ENCODE data around the gene ARHGAP22.

The ARHGAP22 gene

GRCh38 chr10:48550071-48550691 is 54.7 kb downstream of the ARHGAP22 start:
- no peak for DNase-seq

- DNase-seq: no peak
These were observed 55.6 kb downstream of the ARHGAP22 start for GRCh38 chr10:48549236-48549635.

- DNase-seq: no peak
These were observed 56.2 kb downstream of the ARHGAP22 start for GRCh38 chr10:48548531-48549135.

GRCh38 chr10:48547981-48548380 is 56.9 kb downstream of the ARHGAP22 start:
- DNase-seq: no peak

GRCh38 chr10:48547061-48547895 is 57.6 kb downstream of the ARHGAP22 start:
- no peak for DNase-seq

GRCh38 chr10:48545462-48546145 is 59.3 kb downstream of the ARHGAP22 start:
- no peak for DNase-seq

- DNase-seq: no peak
These were observed 61.6 kb downstream of the ARHGAP22 start for GRCh38 chr10:48543182-48543844.

- no peak for DNase-seq
These were observed 62.2 kb downstream of the ARHGAP22 start for GRCh38 chr10:48542471-48543181.

- no peak for DNase-seq
These were observed 63.6 kb downstream of the ARHGAP22 start for GRCh38 chr10:48541144-48541795.

- no peak for DNase-seq
These were observed 66.3 kb downstream of the ARHGAP22 start for GRCh38 chr10:48538611-48539010.

- no peak for DNase-seq
These were observed 67.7 kb downstream of the ARHGAP22 start for GRCh38 chr10:48536916-48537890.

GRCh38 chr10:48536156-48536500 is 68.7 kb downstream of the ARHGAP22 start:
- no peak for DNase-seq

GRCh38 chr10:48535416-48536155 is 69.3 kb downstream of the ARHGAP22 start:
- no peak for DNase-seq

GRCh38 chr10:48533951-48534720 is 70.7 kb downstream of the ARHGAP22 start:
- DNase-seq: no peak

- no peak for DNase-seq
These were observed 71.3 kb downstream of the ARHGAP22 start for GRCh38 chr10:48533540-48533939.

- DNase-seq: no peak
These were observed 73.4 kb downstream of the ARHGAP22 start for GRCh38 chr10:48531486-48531885.

GRCh38 chr10:48529331-48529730 is 75.5 kb downstream of the ARHGAP22 start:
- DNase-seq: no peak

GRCh38 chr10:48527756-48528155 is 77.1 kb downstream of the ARHGAP22 start:
- DNase-seq: no peak
